Lung (tissue), 12 donors: ENCODE data around the gene DNAH17. TPM values are rescaled to one million over a fixed set of nuclear protein-coding genes. Genes with fewer than 3 reads are reported as not detected.

Experiments used
- ATAC-seq: fragments of 200-7000 bp; cut with Tn5 transposase; one replicate; pipeline ENCODE4 v1.9.1; 2020; ENCODE audit warnings: moderate number of reproducible peaks; ENCODE audit not compliant: insufficient read depth, low FRiP score
- DNase-seq, 3 donors: peaks; one replicate each; pipeline ENCODE4 v3.0.0-alpha.2; 2013 to 2017
- H3K27ac ChIP-seq, 2 donors: one replicate each; pipeline ENCODE4 v1.5.1; 2013; ENCODE audit warnings: mild to moderate bottlenecking in 2 of 2, moderate library complexity in 2 of 2, control low read depth in 1 of 2, inconsistent platforms in 1 of 2, low read depth in 1 of 2, low read length in 1 of 2
- H3K27me3 ChIP-seq, 3 donors: one replicate each; pipeline ENCODE4 v1.5.1; 2013; ENCODE audit warnings: low read length in 2 of 3; ENCODE audit not compliant: control insufficient read depth in 3 of 3, insufficient read depth in 3 of 3
- H3K36me3 ChIP-seq, 4 donors: one replicate each; pipeline ENCODE4 v1.5.1; 2013; ENCODE audit warnings: low read length in 4 of 4, mild to moderate bottlenecking in 1 of 4, moderate library complexity in 1 of 4; ENCODE audit not compliant: control insufficient read depth in 4 of 4, insufficient read depth in 4 of 4
- H3K4me1 ChIP-seq, 5 donors: one replicate each; pipeline ENCODE4 v1.5.1; 2013; ENCODE audit warnings: low read length in 5 of 5, mild to moderate bottlenecking in 2 of 5, moderate library complexity in 1 of 5; ENCODE audit not compliant: control insufficient read depth in 5 of 5, insufficient read depth in 5 of 5
- H3K4me3 ChIP-seq: one replicate; pipeline ENCODE4 v1.5.1; 2013; ENCODE audit warnings: mild to moderate bottlenecking, control low read depth, moderate library complexity
- H3K9ac ChIP-seq, 2 donors: one replicate each; pipeline ENCODE4 v1.5.1; 2013; ENCODE audit warnings: low read length in 2 of 2, control low read depth in 1 of 2; ENCODE audit not compliant: insufficient read depth in 1 of 2
- H3K9me3 ChIP-seq, 4 donors: one replicate each; pipeline ENCODE4 v1.5.1; 2013; ENCODE audit warnings: low read length in 3 of 4, mild to moderate bottlenecking in 1 of 4, moderate library complexity in 1 of 4; ENCODE audit not compliant: control insufficient read depth in 4 of 4, insufficient read depth in 3 of 4
- WGBS, 2 donors: extraction: QIAGEN DNeasy Blood & Tissue Kit; methylation state at CpG; one replicate each; pipeline ENCODE4 v1.1.7; 2013; 5-methylcytosine and 5-hydroxymethylcytosine counted together
- polyA plus RNA-seq, 2 donors: library from polyadenylated mRNA; stranded (reverse); fragments of 200-250 nt; gene quantifications; one replicate each; pipeline ENCODE4 v1.2.1, GENCODE V29; 2013
- total RNA-seq, 2 donors: library from RNA; depleted of rRNA in 1 of 2; stranded (reverse); fragments of >200 nt in 1 of 2; gene quantifications; one replicate each; pipeline ENCODE4 v1.2.1, GENCODE V29; 2014 to 2021
- TF ChIP-seq, protein P1 (sequence below): IDR thresholded peaks from 2 replicates; pipeline ENCODE4 v1.5.1; 2012; ENCODE audit warnings: mild to moderate bottlenecking; ENCODE audit errors: control extremely low read depth, extremely low read depth
- donor health status: control.
- donor health status: control.
- donor health status: Bipolar disorder and iron deficiency.
- donor health status: healthy.
- donor health status: DM: yes; HTN: yes; CAD: no.

DNAH17 gene
- total and polyA plus RNA-seq, 4 donors: 0.44 to 1.6 (median 1.2) TPM

DNA sequence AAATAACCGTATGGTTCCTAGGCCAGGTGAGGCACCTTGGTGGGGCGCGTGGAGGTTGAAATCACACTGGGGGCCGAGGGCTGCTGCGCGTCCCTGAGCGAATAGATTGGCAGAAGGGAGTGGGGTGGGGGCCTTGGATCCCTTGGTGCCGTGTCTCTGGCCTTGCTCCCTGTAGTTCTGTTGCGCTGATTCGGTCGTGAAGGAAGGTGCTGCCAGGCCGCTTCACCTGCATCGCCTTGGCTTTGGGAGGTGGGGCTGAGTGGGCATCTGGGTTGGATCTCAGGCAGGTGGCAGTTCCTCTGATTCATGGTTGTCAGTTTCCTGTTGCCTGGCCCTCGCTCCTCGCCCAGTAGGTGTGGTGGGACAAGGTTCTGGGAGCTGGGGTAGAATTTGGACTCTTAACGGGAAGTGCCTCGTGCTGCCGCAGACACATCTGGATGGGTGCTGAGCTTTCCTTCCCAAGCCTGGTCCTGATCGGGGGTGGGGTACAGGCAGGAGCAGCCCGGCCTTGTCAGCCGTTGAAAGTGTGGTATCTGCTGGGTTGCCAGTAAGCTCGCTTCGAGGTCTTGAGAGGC is 168.6 kb downstream of the DNAH17 start:
- Histone ChIP-seq H3K4me3 (no peak overlapping the region), H3K9ac (no peak overlapping the region), H3K4me1 (peaks cover 6 to 48% (median 9%) of the 10 kb centered on the region in 5 donors), H3K27me3 (no peaks in the 10 kb centered on the region), H3K27ac (peak overlapping the region in 1 of 2 donors; percentile 80), H3K9me3 (no peaks in the 10 kb centered on the region), H3K36me3 (peaks cover 6 to 41% (median 19%) of the 10 kb centered on the region in 4 donors)
- 87 to 88% methylated on average over 23 of the region's 23 CpGs for WGBS, 2 donors
- TF ChIP-seq, protein P1, sequence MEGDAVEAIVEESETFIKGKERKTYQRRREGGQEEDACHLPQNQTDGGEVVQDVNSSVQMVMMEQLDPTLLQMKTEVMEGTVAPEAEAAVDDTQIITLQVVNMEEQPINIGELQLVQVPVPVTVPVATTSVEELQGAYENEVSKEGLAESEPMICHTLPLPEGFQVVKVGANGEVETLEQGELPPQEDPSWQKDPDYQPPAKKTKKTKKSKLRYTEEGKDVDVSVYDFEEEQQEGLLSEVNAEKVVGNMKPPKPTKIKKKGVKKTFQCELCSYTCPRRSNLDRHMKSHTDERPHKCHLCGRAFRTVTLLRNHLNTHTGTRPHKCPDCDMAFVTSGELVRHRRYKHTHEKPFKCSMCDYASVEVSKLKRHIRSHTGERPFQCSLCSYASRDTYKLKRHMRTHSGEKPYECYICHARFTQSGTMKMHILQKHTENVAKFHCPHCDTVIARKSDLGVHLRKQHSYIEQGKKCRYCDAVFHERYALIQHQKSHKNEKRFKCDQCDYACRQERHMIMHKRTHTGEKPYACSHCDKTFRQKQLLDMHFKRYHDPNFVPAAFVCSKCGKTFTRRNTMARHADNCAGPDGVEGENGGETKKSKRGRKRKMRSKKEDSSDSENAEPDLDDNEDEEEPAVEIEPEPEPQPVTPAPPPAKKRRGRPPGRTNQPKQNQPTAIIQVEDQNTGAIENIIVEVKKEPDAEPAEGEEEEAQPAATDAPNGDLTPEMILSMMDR: no peak
- no peak for DNase-seq
- no peak for ATAC-seq

DNA sequence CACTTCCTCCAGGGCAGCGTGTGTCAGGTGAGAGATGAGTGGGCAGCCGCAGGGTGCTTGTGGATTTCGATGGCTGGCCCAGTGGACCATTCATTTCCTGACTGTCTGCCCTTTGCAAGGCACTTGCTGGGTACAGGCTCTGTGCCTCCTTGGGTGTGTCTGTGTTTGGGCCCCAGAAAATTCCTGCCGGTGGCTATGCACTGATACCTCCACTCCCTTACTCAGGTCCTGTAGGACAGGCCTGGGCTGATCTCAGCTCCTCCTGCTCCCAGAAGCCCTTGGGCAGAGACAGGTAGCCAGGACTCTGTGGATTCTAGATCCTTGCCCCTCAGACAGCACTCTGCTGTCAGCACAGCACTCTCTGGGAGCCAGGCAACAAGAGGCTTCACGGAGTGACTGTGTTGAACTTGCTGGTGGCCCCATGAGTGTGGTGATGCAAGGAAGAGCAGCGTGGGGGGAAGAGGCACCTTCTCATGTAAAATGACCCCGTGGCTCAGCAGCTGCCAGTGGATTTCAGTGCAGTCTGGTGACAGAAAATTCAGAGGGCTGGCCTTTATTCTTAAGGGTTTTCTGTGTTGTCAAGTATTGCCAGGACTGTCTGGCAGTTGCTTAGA is 169.7 kb downstream of the DNAH17 start:
- ATAC-seq (no peak), DNase-seq (no peak)
- H3K36me3 ChIP-seq: peaks cover 7 to 50% (median 17%) of the 10 kb centered on the region in 4 donors
- H3K4me1 ChIP-seq: peaks cover 6 to 38% (median 9%) of the 10 kb centered on the region in 5 donors
- H3K9me3 ChIP-seq: no peaks in the 10 kb centered on the region
- TF ChIP-seq, protein P1: no peak
- H3K27ac ChIP-seq: peak overlapping the region in 1 of 2 donors; percentile 52
- WGBS, 2 donors: 75 to 77% methylated on average over 7 of the region's 7 CpGs
- no peak overlapping the region for H3K4me3 ChIP-seq
- H3K9ac ChIP-seq: no peak overlapping the region
- no peaks in the 10 kb centered on the region for H3K27me3 ChIP-seq

DNA sequence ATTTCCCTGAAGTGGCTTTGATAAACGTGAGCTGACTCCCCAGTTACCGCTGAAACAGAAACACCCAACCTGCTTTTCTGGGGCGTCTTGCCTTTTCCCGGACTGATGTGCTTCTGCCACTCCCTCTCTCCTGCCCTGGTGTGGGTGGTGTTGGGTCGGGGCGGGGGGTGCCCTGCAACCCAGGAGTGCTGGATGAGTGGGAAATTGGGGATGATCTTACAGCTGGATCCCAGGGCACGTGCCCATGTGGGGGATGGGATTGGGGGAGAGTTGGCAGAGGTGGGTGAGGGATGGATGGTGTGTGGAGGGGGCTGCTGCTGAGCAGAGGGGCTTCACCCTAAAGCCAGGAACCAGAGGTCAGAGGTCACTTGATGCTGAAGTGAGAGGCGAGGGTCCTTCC is 170.3 kb downstream of the DNAH17 start:
- Histone ChIP-seq H3K9me3 (no peaks in the 10 kb centered on the region), H3K27me3 (no peaks in the 10 kb centered on the region), H3K9ac (no peak overlapping the region), H3K4me3 (no peak overlapping the region), H3K27ac (peak overlapping the region in 1 of 2 donors; percentile 52), H3K4me1 (peaks cover 6 to 34% (median 9%) of the 10 kb centered on the region in 5 donors), H3K36me3 (peaks cover 7 to 53% (median 18%) of the 10 kb centered on the region in 4 donors)
- TF ChIP-seq, protein P1: no peak
- WGBS, 2 donors: 82 to 84% methylated on average over 8 of the region's 8 CpGs
- DNase-seq (no peak), ATAC-seq (no peak)
